Liver (tissue), 9 donors: Measurements from ENCODE around the gene TCF7L1. TPM values are rescaled to one million over a fixed set of nuclear protein-coding genes. Genes with fewer than 3 reads are reported as not detected.
A peak's percentile ranks its signal among the peaks of the same experiment; 100 is the strongest.

Source experiments
- DNase-seq: peaks from one replicate; pipeline ENCODE4 v3.0.0-alpha.2; 2017; ENCODE audit warnings: low spot score
- H3K27ac ChIP-seq, 2 donors: one replicate each; pipeline ENCODE4 v1.7.0; 2013; ENCODE audit warnings: inconsistent platforms in 2 of 2, low read length in 2 of 2, control low read depth in 1 of 2, low read depth in 1 of 2, mild to moderate bottlenecking in 1 of 2
- H3K27me3 ChIP-seq, 4 donors: one replicate each; pipeline versions ENCODE4 v1.6.1 to v1.7.0; 2013; ENCODE audit warnings: low read length in 3 of 4, inconsistent platforms in 1 of 4, mild to moderate bottlenecking in 1 of 4, moderate library complexity in 1 of 4; ENCODE audit not compliant: control insufficient read depth in 4 of 4, insufficient read depth in 4 of 4
- H3K36me3 ChIP-seq, 4 donors: one replicate each; pipeline versions ENCODE4 v1.6.1 to v1.7.0; 2013; ENCODE audit warnings: low read length in 3 of 4, mild to moderate bottlenecking in 3 of 4, low read depth in 1 of 4, moderate library complexity in 1 of 4; ENCODE audit not compliant: control insufficient read depth in 4 of 4, insufficient read depth in 3 of 4
- H3K4me1 ChIP-seq, 4 donors: one replicate each; pipeline versions ENCODE4 v1.6.1 to v1.7.0; 2013; ENCODE audit warnings: low read length in 3 of 4, mild to moderate bottlenecking in 3 of 4, moderate library complexity in 1 of 4; ENCODE audit not compliant: control insufficient read depth in 4 of 4, insufficient read depth in 4 of 4
- H3K4me3 ChIP-seq, 3 donors: one replicate each; pipeline versions ENCODE4 v1.6.1 to v1.7.0; 2013; ENCODE audit warnings: low read length in 3 of 3, control low read depth in 1 of 3, low read depth in 1 of 3, mild to moderate bottlenecking in 1 of 3
- H3K9ac ChIP-seq, 2 donors: one replicate each; pipeline ENCODE4 v1.7.0; 2013; ENCODE audit warnings: low read length in 2 of 2, mild to moderate bottlenecking in 2 of 2, moderate library complexity in 2 of 2, control low read depth in 1 of 2, low read depth in 1 of 2
- H3K9me3 ChIP-seq, 4 donors: one replicate each; pipeline versions ENCODE4 v1.6.1 to v1.7.0; 2013; ENCODE audit warnings: low read length in 3 of 4; ENCODE audit not compliant: control insufficient read depth in 4 of 4
- EGR1 ChIP-seq, 2 donors: IDR thresholded peaks; 2 replicates each; pipeline ENCODE4 v1.6.1; 2016 to 2018; ENCODE audit warnings: antibody characterized with exemption in 2 of 2, low read depth in 2 of 2
- FOXA1 ChIP-seq: IDR thresholded peaks from 2 replicates; pipeline ENCODE4 v1.6.1; 2016; ENCODE audit warnings: antibody characterized with exemption
- FOXA2 ChIP-seq: IDR thresholded peaks from 2 replicates; pipeline ENCODE4 v1.6.1; 2016; ENCODE audit warnings: antibody characterized with exemption
- HNF4A ChIP-seq, 2 donors: conservative IDR thresholded peaks; 2 replicates each; pipeline ENCODE4 v1.6.1; 2016; ENCODE audit warnings: antibody characterized with exemption in 2 of 2, mild to moderate bottlenecking in 2 of 2
- HNF4G ChIP-seq: IDR thresholded peaks from 2 replicates; pipeline ENCODE4 v1.6.1; 2016; ENCODE audit warnings: antibody characterized with exemption
- JUND ChIP-seq, 2 donors: IDR thresholded peaks; 2 replicates each; pipeline ENCODE4 v1.6.1; 2016; ENCODE audit warnings: antibody characterized with exemption in 2 of 2
- NR2F2 ChIP-seq: IDR thresholded peaks from 2 replicates; pipeline ENCODE4 v1.6.1; 2016; ENCODE audit warnings: antibody characterized with exemption
- RXRA ChIP-seq, 2 donors: IDR thresholded peaks; 2 replicates each; pipeline ENCODE4 v1.6.1; 2017 to 2018; ENCODE audit warnings: antibody characterized with exemption in 2 of 2, mild to moderate bottlenecking in 1 of 2
- SP1 ChIP-seq: IDR thresholded peaks from 2 replicates; pipeline ENCODE4 v1.6.1; 2018; ENCODE audit warnings: antibody characterized with exemption, mild to moderate bottlenecking
- TAF1 ChIP-seq: conservative IDR thresholded peaks from 2 replicates; pipeline ENCODE4 v1.6.1; 2016; ENCODE audit warnings: antibody characterized with exemption, mild to moderate bottlenecking
- YY1 ChIP-seq: IDR thresholded peaks from 2 replicates; pipeline ENCODE4 v1.6.1; 2016; ENCODE audit warnings: antibody characterized with exemption, mild to moderate bottlenecking
- WGBS: extraction: QIAGEN DNeasy Blood & Tissue Kit; methylation state at CpG from one replicate; pipeline ENCODE4 v1.1.7; 2013; 5-methylcytosine and 5-hydroxymethylcytosine counted together
- polyA plus RNA-seq, 2 donors: library from polyadenylated mRNA; stranded (reverse) in 1 of 2; unstranded in 1 of 2; fragments of 200-250 nt in 1 of 2; fragments of >200 nt in 1 of 2; fragmentation: Nextera tagmentation in 1 of 2; extraction: Ambion mirVana in 1 of 2; gene quantifications; one replicate each; pipeline versions ENCODE4 v1.2.1 to v1.2.3, GENCODE V29; 2013 to 2015
- total RNA-seq, 2 donors: library from RNA; depleted of rRNA; stranded (reverse); fragments of >200 nt; gene quantifications; one replicate each; pipeline ENCODE4 v1.2.3, GENCODE V29; 2014
- TF ChIP-seq, protein P1 (sequence below): IDR thresholded peaks from 2 replicates; pipeline ENCODE4 v1.6.1; 2016; ENCODE audit warnings: antibody characterized with exemption, mild to moderate bottlenecking
- TF ChIP-seq, protein P2 (sequence below): fragments of 150-350 bp; IDR thresholded peaks from 2 replicates; pipeline ENCODE4 v1.5.1; 2017; ENCODE audit warnings: improper control_type of control experiment, low read depth, low read length; ENCODE audit not compliant: missing input control
- TF ChIP-seq, protein P3 (sequence below): IDR thresholded peaks from 2 replicates; pipeline ENCODE4 v1.6.1; 2016; ENCODE audit warnings: antibody characterized with exemption
- donor health status: healthy.
- donor health status: healthy.
- donor health status: healthy.
- donor health status: healthy.
- donor health status: healthy.

The TCF7L1 gene
- total and polyA plus RNA-seq, 4 donors, result 1.6 to 6.0 (median 4.8) TPM

DNA sequence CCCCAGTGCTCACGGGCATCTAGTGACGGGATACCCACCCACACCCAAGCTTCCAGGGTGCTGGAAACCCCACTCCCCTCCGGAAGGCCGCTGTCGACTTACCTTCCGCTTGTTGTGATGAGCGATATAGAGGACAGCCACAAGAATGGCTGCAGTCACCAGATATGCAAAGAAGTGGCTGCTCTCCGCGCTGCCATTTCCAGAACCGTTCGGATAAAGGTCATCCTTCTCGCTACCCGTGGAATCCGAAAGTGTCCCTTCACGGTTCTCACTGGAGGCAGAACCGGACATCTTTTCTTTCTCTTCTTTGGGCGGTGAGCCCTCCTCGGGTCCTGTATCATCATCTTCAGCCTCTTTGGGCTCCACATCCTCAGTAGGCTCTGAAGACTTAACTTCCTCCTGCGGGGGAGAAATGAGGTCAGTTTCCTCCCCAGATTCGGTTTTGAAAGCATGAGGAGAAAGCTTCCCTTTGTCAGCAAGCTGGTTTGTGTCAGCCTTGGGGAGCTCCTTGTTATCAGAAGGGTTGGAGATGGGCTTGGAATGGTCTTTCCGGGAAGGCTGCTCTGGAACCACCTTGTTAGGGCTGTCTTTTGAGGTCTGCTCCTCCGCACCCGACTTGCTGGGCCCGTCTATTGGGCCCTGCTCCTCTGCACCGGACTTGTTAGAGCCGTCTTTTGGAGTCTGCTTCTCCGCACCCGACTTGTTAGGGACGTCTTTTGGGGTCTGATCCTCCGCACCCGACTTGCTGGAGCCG lies 193.4 kb downstream of the TCF7L1 start:
- H3K9me3 ChIP-seq, result no peaks in the 10 kb centered on the region
- H3K9ac ChIP-seq, result peak overlapping the region; percentile 81 to 84
- WGBS, result 3% methylated on average over 32 of the region's 32 CpGs
- peak; percentile 45 for DNase-seq
- H3K27me3 ChIP-seq, result no peaks in the 10 kb centered on the region
- peak overlapping the region; percentile 79 to 98 (median 95) for H3K4me3 ChIP-seq
- H3K27ac ChIP-seq, result peak overlapping the region; percentile 92 to 99
- peaks cover 10 to 53% (median 35%) of the 10 kb centered on the region in 4 donors for H3K4me1 ChIP-seq
- TF ChIP-seq FOXA1 (no peak), YY1 (peak; percentile 70), RXRA (IDR thresholded peaks at IDR 0.05) (no peak), NR2F2 (no peak), HNF4G (no peak)
- peaks cover 0 to 13% (median 11%) of the 10 kb centered on the region in 4 donors for H3K36me3 ChIP-seq

DNA sequence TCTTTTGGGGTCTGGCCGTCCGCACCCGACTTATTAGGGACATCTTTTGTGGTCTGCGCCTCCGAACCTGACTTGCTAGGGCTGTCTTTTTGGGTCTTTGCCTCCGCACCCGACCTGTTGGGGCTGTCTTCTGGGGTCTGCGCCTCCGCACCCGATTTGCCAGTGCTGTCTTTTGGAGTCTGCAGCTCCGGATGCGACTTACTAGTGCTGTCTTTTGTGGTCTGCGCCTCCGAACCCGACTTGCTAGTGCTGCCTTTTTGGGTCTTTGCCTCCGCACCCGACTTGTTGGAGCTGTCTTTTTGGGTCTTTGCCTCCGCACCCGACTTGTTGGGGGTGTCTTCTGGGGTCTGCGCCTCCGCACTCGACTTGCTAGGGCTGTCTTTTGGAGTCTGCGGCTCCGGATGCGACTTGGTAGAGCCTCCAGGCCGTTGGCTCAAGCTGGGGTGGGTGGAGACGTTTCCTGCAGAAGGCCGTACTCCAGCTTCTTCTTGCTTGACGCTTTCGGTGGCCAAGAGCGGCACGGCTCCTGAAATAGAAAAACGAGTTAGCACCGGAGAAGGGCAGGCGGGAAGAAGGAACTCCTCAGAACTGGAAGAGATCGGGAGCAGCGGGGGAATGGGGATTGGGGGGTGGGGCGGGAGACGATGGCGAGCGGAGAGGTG lies 194.1 kb downstream of the TCF7L1 start:
- Histone ChIP-seq H3K4me3 (peak overlapping the region; percentile 79 to 98 (median 95)), H3K9me3 (no peaks in the 10 kb centered on the region), H3K9ac (peak overlapping the region; percentile 81 to 84), H3K4me1 (peaks cover 10 to 50% (median 34%) of the 10 kb centered on the region in 4 donors), H3K36me3 (peaks cover 0 to 9% (median 6%) of the 10 kb centered on the region in 4 donors), H3K27ac (peak overlapping the region; percentile 92 to 99), H3K27me3 (no peaks in the 10 kb centered on the region)
- TF ChIP-seq TAF1 (no peak), EGR1 (IDR thresholded peaks at IDR 0.05; ENCODE audit: low read depth in 2 of 2) (no peak), FOXA1 (no peak), HNF4A (conservative IDR thresholded peaks at IDR 0.05) (no peak), SP1 (no peak), JUND (IDR thresholded peaks at IDR 0.05) (no peak), RXRA (IDR thresholded peaks at IDR 0.05) (no peak), HNF4G (no peak), NR2F2 (no peak), FOXA2 (no peak)
- TF ChIP-seq, protein P1, sequence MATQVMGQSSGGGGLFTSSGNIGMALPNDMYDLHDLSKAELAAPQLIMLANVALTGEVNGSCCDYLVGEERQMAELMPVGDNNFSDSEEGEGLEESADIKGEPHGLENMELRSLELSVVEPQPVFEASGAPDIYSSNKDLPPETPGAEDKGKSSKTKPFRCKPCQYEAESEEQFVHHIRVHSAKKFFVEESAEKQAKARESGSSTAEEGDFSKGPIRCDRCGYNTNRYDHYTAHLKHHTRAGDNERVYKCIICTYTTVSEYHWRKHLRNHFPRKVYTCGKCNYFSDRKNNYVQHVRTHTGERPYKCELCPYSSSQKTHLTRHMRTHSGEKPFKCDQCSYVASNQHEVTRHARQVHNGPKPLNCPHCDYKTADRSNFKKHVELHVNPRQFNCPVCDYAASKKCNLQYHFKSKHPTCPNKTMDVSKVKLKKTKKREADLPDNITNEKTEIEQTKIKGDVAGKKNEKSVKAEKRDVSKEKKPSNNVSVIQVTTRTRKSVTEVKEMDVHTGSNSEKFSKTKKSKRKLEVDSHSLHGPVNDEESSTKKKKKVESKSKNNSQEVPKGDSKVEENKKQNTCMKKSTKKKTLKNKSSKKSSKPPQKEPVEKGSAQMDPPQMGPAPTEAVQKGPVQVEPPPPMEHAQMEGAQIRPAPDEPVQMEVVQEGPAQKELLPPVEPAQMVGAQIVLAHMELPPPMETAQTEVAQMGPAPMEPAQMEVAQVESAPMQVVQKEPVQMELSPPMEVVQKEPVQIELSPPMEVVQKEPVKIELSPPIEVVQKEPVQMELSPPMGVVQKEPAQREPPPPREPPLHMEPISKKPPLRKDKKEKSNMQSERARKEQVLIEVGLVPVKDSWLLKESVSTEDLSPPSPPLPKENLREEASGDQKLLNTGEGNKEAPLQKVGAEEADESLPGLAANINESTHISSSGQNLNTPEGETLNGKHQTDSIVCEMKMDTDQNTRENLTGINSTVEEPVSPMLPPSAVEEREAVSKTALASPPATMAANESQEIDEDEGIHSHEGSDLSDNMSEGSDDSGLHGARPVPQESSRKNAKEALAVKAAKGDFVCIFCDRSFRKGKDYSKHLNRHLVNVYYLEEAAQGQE, result no peak
- TF ChIP-seq, protein P2, sequence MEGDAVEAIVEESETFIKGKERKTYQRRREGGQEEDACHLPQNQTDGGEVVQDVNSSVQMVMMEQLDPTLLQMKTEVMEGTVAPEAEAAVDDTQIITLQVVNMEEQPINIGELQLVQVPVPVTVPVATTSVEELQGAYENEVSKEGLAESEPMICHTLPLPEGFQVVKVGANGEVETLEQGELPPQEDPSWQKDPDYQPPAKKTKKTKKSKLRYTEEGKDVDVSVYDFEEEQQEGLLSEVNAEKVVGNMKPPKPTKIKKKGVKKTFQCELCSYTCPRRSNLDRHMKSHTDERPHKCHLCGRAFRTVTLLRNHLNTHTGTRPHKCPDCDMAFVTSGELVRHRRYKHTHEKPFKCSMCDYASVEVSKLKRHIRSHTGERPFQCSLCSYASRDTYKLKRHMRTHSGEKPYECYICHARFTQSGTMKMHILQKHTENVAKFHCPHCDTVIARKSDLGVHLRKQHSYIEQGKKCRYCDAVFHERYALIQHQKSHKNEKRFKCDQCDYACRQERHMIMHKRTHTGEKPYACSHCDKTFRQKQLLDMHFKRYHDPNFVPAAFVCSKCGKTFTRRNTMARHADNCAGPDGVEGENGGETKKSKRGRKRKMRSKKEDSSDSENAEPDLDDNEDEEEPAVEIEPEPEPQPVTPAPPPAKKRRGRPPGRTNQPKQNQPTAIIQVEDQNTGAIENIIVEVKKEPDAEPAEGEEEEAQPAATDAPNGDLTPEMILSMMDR, result no peak
- TF ChIP-seq, protein P3, sequence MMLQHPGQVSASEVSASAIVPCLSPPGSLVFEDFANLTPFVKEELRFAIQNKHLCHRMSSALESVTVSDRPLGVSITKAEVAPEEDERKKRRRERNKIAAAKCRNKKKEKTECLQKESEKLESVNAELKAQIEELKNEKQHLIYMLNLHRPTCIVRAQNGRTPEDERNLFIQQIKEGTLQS, result no peak
- 1% methylated on average over 41 of the region's 41 CpGs for WGBS
- peak; percentile 61 for DNase-seq
